HG02870 (cell line): ENCODE data around the gene PNKD.
"Not testable (repeated sequence)": the region's sequence is repeated elsewhere in the genome, so short reads cannot be mapped to it uniquely, and the experiment has no call there.

ENCODE experiments used
- ATAC-seq: cut with Tn5 transposase; IDR thresholded peaks from one replicate; pipeline ENCODE4 v1.9.1; 2021; ENCODE audit warnings: mild to moderate bottlenecking, moderate library complexity; ENCODE audit not compliant: unreplicated experiment

Gene PNKD

DNA sequence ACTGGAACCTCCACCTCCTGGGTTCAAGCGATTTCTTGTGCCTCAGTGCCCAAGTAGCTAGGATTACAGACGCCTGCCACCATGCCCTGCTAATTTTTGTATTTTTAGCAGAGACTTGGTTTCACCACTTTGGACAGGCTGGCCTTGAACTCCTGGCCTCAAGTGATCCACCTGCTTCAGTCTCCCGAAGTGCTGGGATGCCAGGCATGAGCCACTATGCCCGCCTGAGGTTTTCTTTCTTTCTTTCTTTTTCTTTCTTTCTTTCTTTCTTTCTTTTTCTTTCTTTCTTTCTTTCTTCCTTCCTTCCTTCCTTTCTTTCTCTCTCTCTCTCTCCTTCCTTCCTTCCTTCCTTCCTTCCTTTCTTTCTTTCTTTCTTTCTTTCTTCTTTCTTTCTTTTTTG lies 44.4 kb downstream of the PNKD start:
- ATAC-seq, result not testable (repeated sequence)

DNA sequence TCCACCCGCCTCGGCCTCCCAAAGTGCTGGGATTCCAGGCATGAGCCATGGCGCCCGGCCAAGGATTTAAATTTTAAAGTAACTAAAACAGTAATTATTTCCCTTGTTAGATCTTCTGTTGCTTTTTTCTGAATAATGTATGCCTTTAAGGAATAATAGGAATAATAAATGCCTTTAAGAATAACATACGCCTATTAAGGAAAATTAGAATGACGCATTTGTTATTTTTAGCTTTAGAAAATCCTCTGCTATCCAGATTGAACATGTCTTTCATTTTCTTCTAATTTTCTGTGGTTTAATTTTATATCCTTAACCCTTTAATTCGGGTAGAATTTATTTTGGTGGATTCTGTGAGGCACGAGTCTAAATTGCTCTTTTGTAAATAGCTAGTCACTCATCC lies 45.1 kb downstream of the PNKD start:
- no peak for ATAC-seq

DNA sequence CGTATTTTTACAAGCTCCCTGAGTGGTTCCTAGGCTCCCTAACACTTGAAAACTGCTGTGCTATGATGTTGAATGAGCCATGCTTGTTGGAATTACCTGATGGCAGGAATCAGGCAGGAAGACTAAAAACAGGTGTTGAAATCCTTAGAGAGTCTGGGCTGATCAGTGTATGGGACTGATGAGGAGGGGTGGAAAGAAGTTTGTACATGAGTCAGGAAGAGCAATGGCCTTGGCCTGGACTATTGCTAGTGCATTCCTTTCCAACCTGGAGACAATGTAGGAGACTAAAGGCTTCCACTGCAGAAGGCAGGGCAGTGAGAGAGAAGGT lies 46.9 kb downstream of the PNKD start:
- no peak for ATAC-seq

DNA sequence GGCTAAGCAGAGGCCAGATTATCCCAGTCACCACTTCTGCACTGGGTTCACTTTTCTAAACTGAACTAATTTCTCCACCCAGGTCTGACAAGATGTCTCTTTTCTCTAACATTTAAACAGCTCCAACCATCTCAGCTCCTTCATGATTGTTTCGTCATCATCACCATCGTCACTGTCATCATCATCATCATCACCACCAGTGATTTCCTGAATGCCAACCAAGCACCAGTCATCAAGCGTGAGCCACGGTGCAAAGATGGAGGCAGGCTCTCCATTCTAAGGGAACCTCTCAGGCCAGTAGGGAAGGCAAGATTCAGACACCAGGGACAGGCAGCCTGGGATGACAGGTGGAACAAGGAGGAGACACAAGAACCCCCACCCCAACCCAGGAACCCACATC lies 47.5 kb downstream of the PNKD start:
- ATAC-seq, result no peak

DNA sequence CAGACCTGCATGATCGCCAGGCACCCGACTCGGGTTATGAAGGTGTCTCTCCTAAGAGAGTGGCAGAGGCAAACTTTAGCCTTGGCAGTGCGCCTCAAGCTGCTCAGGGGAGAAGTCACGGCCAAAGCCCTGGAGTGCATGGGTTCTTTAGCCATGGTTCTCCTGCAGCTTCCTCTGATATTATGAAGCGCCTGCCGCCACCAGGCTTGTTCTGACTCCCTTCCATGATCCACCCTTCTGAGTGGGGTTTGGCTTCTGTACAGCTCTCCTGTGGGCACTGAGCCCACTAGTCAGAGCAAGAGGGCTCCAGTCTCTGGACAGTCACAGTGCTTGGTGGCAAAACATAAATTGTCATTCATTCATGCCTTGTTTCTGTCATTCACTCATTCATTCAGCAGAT lies 47.9 kb downstream of the PNKD start:
- ATAC-seq, result no peak

GRCh38 chr2:218319813-218320365 lies 49.6 kb downstream of the PNKD start:
- ATAC-seq, result no peak

DNA sequence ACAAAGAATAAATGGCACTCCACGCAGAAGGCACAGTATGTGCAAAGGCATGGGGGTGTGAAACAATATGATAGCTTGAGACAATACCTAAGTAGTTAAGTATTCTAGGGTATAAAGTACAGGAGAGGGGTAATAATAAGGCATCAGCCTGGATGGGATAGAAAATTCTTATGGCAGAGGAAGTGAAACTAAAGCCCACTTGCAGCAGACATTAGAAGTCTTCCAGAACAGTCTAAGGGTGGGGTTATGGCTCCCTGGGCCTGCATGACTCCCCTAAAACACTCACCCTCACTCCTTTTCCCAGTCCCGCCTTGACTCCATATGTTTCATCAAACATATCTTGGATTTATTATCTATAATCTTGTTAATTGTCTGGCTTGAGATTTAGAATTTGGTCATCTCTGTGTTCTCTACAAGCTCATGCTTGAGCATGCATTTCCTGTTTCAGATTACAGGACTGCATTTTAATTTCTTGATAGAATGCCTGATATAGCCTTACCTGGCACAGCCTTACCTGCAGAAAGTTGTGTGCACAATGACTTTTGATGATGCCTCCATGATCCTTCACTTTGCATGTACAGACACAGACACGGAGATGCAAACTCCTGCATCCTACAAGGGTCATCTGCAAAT lies 50.5 kb downstream of the PNKD start:
- ATAC-seq, result no peak

DNA sequence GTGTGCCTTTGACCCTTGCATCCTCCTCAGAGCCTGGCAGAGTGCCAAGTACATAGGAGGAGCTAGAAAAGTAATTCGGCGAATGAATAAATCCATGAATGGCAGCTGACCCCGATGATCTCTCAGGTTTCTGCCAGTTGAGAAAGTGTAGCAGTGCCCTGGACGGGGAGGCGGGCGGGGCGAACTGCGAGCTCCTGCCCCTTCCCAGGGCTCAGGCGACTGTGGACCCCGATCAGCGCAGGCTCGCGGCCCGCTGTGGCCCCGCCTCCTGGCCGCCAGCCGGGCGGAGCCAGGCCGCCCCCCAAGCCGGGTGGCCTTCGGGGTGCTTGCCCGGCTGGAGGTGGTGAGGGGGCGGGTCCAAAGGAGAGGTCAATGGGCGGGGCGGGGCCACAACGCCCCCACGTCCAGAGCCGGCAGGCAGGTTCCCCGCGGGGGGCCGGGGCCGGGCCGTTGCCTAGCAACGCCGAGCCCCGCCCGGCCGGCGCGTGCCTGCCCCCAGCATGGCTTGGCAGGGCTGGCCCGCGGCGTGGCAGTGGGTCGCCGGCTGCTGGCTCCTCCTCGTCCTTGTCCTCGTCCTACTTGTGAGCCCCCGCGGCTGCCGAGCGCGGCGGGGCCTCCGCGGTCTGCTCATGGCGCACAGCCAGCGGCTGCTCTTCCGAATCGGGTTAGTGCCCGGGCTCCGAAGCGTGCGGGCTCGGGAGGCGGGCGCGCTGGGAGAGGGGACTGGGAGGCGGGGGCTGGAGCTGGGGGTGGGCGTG lies 52.6 kb downstream of the PNKD start:
- ATAC-seq, result peak; percentile 55

- no peak for ATAC-seq
These were observed 53.5 kb downstream of the PNKD start for GRCh38 chr2:218323526-218324472.

- no peak for ATAC-seq
These were observed 55.3 kb downstream of the PNKD start for GRCh38 chr2:218325566-218326160.

DNA sequence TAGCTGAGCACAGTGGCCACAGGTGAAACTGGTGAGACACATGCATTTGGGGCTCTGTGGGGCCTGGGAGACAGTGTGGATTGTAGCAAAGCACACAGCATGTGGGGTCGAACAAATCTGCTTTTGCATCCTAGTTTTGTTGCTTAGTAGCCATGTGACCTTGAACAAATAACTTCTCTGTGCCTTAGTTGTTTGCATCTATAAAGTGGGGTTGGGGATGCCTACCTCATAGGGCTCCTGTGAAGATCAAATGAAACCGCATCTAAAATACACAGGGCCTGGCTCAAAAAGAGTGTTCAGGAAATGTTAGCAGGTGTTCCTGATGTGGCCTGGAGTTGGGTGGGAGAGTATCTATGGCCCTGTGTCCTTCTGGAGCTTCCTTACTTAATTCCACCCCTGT lies 56.0 kb downstream of the PNKD start:
- no peak for ATAC-seq

DNA sequence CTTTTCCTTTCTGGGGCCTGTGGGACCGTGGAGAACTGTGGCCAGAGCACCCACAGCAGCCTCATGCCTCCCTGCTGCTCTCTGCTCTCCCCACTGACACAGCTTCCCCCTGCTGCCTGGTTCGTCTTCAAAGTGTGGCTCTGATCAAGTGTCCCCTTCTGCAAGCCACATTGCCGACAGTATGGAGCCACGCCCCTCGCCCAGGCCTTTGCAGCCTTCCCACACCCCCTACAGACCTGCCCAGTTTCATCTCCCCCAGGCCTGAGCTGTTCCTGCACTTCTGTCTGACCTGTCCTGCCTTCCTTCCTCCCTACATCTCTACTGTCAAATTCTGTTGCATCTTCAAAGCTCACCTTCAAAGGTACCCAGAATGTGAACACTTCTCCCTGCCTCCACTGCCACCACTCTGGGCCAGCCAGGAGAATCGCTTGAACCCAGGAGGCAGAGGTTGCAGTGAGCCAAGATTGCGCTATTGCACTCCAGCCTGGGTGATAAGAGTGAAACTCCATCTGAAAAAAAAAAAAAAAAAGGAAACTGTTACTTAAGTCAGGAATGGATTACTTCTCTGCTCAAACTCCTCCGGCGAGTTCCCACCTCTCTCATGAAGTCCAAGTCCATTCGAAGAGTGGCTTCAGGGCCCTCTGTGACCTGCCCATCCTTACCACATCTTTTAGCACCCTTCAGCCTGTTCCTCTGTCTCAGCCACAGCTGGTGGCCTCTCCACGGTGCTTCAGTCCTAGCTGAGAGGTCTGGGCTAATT lies 57.3 kb downstream of the PNKD start:
- no peak for ATAC-seq

DNA sequence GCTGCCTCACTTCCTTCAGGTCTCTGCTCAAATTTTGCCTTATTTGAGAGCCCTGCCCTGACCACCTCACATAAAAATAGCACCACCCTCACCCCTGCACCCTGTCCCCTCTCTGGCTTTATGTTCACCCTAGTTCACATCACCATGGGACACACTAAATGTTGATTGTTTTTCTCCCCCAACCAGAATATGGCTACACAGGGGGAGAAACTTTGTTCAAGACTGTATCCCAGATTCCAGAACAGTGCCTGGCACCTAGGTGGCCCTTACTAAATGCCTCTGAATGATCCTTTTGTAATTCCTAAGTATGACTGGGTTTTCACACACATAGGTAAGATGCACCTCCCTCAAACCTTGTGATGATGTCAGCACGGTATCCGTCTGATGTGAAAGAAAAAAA lies 58.0 kb downstream of the PNKD start:
- no peak for ATAC-seq

DNA sequence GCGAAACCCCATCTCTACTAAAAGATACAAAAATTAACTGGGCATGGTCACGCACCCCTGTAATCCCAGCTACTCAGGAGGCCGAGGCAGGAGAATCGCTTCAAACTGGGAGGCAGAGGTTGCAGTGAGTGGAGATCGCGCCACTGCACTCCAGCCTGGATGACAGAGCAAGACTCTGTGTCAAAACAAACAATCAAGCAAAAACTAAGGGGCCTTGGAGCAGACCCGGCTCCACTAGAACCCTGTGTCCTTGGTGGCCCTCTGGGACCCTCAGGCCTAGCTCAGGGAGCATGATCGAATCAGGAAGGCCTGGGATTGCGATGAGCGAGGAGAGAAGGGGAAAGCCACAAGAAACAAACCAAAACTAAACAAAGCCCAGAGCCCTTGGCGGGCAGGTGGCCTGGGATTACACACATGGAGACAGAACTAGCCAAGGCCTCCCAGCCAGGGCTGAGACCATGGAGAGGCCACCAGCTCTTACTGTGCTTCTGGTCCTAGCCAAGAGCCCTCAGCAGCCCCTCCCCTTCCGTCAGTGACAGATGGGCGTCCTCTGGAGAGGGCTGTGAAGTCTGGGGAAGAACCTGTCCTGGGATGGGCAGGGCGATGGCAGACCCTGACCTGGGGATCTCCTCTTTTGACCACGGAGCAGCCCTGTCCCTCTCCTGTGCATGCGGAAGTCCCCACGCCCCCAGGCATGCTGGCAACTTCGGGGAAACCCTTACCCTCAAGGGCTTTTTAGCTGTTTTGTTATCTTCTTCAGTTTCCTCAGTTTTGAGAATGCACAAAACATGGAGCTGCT lies 58.9 kb downstream of the PNKD start:
- peak; percentile 34 for ATAC-seq

DNA sequence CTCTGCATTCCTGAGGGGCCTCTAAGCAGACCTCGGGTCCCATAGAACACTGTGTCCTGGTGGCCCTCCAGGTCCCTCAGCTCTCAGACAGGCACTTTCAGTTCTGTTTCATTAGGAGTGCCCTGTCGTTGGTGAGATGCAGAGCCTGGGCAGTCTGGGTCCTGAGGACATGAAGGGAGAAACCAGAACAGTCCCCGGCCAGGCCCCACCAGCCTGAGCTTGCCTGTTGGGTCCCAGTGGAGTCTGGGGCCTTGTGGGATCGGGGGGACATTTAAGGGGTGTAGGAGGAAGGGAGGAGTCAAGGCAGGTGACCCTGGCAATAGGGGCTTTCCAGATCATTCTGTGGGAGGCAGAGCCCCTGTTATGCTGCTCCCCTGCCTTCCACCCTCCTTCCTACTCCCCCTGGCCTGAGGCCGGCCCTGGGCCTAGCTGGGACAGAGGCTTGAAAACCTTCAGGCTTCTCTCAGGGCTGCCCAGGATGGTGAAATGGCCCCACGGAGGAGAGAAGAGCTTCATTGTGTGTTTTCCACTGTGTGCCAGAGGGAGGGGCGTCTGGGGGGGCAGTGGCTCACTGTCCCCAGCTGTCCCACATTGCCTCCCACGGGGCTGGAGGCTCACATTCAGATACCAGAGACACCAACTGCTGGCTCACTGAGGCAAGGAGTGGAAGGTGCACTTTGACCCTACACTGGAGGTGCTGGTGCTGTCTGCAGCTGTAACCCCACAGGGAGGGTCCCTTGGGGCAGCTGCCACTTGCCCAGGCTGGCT lies 59.7 kb downstream of the PNKD start:
- ATAC-seq, result peak; percentile 34

- no peak for ATAC-seq
These were observed 61.4 kb downstream of the PNKD start for GRCh38 chr2:218331745-218332144.

DNA sequence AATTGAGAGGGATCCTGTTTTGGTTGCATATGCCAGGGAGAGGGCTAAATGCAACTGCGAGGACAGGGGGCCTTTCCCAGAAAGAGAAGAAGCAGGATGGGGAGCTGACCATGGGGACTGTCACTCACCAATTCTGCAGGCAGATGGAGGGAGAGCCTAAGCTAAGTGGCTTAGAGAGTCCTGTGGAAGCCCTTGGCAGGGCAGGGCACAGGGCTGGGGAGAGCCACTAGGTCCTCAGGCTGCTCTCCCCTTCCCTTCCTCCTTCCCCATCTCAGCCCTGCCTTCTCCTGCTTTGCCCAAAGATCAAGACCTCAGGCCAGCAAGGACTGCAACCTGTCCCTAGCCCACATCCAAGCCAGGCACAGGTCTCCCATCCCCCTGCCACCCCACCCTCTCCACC lies 62.0 kb downstream of the PNKD start:
- no peak for ATAC-seq

DNA sequence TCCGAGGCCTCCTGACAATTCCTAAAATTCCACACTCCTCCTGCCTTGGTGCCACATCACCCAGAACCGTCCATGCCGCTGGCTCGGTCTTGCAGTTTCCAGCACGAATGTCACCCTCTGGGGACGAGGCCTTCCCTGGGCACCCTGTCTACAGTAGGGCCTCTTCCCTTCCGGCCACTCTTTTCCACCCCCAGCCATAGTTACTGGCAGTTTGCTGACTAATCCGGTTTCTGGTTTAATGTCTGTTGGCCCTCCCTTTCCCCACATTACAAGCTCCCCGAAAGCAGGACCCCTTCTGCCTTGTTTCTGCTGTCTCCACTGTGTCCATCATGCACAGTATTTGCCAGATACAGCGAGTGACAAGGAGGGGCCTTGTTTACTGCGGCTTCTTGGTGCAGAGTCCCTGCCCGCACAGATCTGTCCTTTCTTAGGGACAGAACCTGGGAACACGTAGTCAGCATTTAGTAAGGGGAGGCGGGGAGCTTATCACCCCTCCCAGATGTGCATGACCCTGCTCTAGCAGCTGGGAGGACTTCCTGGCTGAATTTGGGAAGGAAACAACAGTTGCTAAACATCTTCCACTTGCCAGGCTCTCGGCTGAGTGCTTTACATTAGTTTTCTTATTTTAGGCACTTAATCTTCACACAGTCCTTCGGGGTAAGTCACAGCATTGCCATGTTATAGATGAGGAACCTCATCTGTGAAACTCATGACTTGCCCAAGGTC lies 62.8 kb downstream of the PNKD start:
- ATAC-seq, result no peak
